ENCODE measurements around the gene TXN2. TPM values are rescaled to one million over a fixed set of nuclear protein-coding genes. Genes with fewer than 3 reads are reported as not detected.
A peak's percentile ranks its signal among the peaks of the same experiment; 100 is the strongest.

The TXN2 gene
- total and polyA plus RNA-seq, 2 experiments from 2014 or later, result 83.1 to 193 TPM

DNA sequence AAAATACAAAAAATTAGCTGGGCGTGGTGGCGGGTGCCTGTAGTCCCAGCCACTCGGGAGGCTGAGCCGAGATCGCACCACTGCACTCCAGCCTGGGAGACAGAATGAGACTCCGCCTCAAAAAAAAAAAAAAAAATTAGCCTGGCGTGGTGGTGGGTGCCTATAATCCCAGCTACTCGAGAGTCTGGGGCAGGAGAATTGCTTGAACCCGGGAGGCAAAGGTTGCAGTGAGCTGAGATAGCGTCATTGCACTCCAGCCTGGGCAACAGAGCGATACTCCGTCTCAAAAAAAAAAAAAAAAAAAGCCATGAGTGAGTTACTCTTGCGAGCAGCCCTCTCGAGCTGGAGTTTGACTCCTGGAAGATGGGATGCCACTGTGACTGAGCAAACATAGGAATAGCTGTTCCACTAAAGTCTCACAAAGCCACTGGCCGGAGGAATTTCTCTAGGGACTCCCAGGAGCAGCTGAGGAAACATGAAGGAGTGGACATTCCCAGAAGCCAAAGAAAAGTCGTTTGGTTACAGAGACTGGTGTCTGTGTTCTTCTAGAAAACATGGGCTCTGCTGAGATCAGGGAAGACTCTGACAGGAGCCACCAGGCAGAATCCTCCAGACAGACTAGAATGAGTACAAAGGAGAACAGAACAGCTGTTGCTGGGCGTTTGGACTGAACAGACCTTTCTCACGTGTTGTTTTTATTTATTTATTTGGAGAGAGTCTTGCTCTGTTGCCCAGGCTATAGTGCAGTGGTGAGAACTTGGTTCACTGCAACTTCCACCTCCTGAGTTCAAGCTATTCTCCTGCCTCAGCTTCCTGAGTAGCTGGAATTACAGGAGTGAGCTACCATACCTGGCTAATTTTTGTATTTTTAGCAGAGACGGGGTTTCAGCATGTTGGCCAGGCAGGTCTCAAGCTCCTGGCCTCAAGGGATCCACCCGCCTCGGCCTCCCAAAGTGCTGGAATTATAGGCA is 61.2 kb downstream of the TXN2 start:
- no peak for DNase-seq (ENCODE audit: low read depth in 1 of 2, low spot score in 1 of 2)
- TF ChIP-seq, protein P1, sequence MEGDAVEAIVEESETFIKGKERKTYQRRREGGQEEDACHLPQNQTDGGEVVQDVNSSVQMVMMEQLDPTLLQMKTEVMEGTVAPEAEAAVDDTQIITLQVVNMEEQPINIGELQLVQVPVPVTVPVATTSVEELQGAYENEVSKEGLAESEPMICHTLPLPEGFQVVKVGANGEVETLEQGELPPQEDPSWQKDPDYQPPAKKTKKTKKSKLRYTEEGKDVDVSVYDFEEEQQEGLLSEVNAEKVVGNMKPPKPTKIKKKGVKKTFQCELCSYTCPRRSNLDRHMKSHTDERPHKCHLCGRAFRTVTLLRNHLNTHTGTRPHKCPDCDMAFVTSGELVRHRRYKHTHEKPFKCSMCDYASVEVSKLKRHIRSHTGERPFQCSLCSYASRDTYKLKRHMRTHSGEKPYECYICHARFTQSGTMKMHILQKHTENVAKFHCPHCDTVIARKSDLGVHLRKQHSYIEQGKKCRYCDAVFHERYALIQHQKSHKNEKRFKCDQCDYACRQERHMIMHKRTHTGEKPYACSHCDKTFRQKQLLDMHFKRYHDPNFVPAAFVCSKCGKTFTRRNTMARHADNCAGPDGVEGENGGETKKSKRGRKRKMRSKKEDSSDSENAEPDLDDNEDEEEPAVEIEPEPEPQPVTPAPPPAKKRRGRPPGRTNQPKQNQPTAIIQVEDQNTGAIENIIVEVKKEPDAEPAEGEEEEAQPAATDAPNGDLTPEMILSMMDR (IDR thresholded peaks at IDR 0.05; ENCODE audit: low read depth, low read length), result no peak
- peak overlapping the region; percentile 85 for H3K27ac ChIP-seq
- H3K4me1 ChIP-seq (ENCODE audit: low read depth), result peaks cover 16% of the 10 kb centered on the region
- H3K36me3 ChIP-seq, result no peaks in the 10 kb centered on the region
- no peaks in the 10 kb centered on the region for H3K27me3 ChIP-seq
- no peaks in the 10 kb centered on the region for H3K9me3 ChIP-seq (ENCODE audit: low read depth)
- no peak overlapping the region for H3K4me3 ChIP-seq

DNA sequence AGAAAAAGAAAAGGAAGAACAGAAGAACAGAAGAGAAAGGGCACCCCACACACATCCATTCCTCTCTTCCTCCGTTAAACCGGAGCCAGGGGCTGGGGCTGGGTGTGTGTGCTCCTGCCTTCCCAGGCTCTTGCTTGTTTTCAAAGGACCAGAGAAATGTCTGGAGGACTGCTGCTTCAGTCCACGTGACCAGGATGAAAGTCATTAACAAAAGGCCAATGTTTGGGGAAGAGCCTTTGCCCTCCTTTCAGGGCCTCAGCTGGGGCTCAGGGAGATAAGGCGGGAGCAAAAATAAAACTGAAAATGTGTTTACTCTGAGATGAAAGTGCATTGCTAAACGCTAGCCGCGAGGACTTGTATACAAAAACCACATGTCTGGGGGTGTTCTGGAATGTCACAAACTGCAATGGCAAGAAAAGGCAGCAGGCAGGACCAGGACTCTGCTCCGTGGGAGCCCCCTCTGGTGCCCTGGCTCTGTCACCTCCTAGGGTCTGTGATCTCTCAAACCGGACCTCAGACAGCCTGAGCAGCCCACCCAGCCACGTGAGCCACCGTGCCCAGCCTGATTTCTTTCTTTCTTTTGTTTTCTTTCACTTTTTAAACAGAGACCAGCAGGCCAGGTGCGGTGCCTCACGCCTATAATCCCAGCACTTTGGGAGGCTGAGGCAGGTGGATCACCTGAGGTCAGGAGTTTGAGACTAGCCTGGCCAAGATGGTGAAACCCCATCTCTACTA is 62.1 kb downstream of the TXN2 start:
- TF ChIP-seq, protein P1 (IDR thresholded peaks at IDR 0.05; ENCODE audit: low read depth, low read length), result no peak
- peaks cover 16% of the 10 kb centered on the region for H3K4me1 ChIP-seq (ENCODE audit: low read depth)

DNA sequence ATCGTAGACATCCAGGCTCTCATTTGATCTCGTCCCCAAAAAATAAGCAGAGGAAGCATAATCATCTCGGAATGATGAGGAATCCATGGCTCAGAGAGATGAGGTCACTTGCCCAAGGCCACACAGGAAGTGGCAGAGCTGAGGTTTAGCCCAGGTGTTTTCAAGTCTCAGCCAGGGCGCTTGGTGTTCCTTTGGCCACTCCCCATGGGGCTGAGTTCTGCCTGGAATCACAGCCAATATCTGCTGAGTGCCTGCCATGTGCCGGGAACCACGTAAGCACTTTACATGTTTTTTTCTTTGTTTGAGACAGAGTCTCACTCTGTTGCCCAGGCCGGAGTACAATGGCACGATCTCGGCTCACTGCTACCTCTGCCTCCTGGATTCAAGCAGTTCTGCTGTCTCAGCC is 64.2 kb downstream of the TXN2 start:
- Histone ChIP-seq H3K27me3 (no peaks in the 10 kb centered on the region), H3K4me1 (ENCODE audit: low read depth) (peaks cover 16% of the 10 kb centered on the region), H3K27ac (no peak overlapping the region), H3K9me3 (ENCODE audit: low read depth) (no peaks in the 10 kb centered on the region), H3K36me3 (no peaks in the 10 kb centered on the region), H3K4me3 (no peak overlapping the region)
- no peak for DNase-seq (ENCODE audit: low read depth in 1 of 2, low spot score in 1 of 2)
- TF ChIP-seq, protein P1 (IDR thresholded peaks at IDR 0.05; ENCODE audit: low read depth, low read length), result no peak

More for the DNA sequence above, 62.1 kb downstream of the TXN2 start:
- Histone ChIP-seq H3K4me3 (no peak overlapping the region), H3K36me3 (no peaks in the 10 kb centered on the region), H3K27ac (peak overlapping the region; percentile 85), H3K27me3 (no peaks in the 10 kb centered on the region), H3K9me3 (ENCODE audit: low read depth) (no peaks in the 10 kb centered on the region)
- DNase-seq (ENCODE audit: low read depth in 1 of 2, low spot score in 1 of 2), result peak; percentile 54 to 88

Other genes with a start within 250 kb of the TXN2 start
- gene APOL2, start 242.1 kb downstream of the TXN2 start, total RNA-seq, result 14.7 and 15.1 TPM in 2 replicates
- gene APOL2, start 242.1 kb downstream of the TXN2 start, polyA plus RNA-seq, result 8.7 and 10.8 TPM in 2 replicates
- gene APOL1, start 228.5 kb downstream of the TXN2 start, total RNA-seq, result 0.11 TPM in 1 of 2 replicates, not detected in the other
- 0.06 TPM in 1 of 2 replicates, not detected in the other for gene APOL1, start 228.5 kb downstream of the TXN2 start, polyA plus RNA-seq
- 131 and 174 TPM in 2 replicates for gene MYH9, start 93.7 kb downstream of the TXN2 start, total RNA-seq
- 88.7 and 98.0 TPM in 2 replicates for gene MYH9, start 93.7 kb downstream of the TXN2 start, polyA plus RNA-seq
- 17.1 and 25.7 TPM in 2 replicates for gene FOXRED2, start 25.4 kb upstream of the TXN2 start, total RNA-seq
- gene FOXRED2, start 25.4 kb upstream of the TXN2 start, polyA plus RNA-seq, result 22.3 and 24.4 TPM in 2 replicates
- gene EIF3D, start 47.5 kb upstream of the TXN2 start, total RNA-seq, result 413 and 497 TPM in 2 replicates
- gene EIF3D, start 47.5 kb upstream of the TXN2 start, polyA plus RNA-seq, result 136 and 159 TPM in 2 replicates
- not detected in 2 replicates for gene CACNG2, start 222.1 kb upstream of the TXN2 start, total RNA-seq
- not detected in 2 replicates for gene CACNG2, start 222.1 kb upstream of the TXN2 start, polyA plus RNA-seq

Data from cardiac muscle cell (in vitro differentiated cells and primary cell).